GM21786 (cell line): ENCODE data around the gene PAM.

Experiments
- ATAC-seq: cut with Tn5 transposase; IDR thresholded peaks from one replicate; pipeline ENCODE4 v1.9.1; 2021; ENCODE audit not compliant: unreplicated experiment

Gene PAM

DNA sequence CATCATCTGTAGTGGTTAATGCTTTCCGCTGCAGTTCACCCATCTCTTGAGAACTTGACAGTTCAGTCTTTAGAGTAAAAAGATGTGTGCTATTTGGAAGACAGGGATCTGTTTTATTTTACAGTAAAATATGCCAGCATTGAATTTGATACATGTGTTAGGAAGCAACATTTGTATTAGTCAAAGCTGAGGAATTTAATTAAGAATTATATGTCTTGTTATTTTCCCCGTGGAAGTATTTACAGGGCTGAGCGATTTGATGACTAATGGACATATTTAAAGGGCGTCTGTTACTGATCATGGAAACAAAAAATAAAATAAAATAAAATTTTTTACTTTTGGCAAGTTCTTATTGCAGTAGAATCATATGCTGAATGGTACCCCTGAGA is 101.3 kb downstream of the PAM start:
- ATAC-seq, result no peak

GRCh38 chr5:102857076-102857818 is 102.1 kb downstream of the PAM start:
- no peak for ATAC-seq

DNA sequence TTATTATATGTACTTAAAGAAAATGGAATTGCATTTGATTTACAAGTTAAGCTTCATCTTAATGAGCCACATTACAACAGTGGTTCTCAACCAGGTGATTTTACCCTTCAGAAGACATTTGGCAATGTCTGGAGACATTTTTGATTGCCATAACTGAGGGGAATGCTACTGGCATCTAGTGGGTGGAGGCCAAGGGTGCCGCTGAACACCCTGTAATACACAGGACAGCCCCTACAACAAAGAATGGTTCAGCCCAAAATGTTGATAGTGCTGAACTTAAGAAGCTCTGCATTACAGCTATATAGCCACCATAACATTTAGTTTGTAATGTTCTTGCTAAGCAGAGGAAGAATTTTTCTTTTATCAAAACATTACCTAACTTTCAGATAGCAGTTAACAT is 103.1 kb downstream of the PAM start:
- no peak for ATAC-seq

DNA sequence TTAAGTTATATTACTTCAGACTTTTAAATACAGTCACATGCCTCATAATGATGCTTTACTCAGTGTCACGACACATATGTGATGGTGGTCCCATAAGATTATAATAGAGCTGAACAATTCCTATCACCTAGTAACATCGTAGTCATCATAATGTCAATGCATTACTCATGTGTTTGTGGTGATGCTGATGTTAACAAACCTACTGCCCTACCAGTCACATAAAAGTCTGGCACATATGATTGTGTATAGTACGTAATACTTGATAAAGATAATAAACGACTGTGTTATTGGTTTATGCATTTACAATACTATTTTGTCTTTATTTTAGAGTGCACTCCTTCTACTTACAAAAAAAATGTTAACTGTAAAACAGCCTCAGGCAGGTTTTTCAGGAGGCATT is 103.7 kb downstream of the PAM start:
- no peak for ATAC-seq

- no peak for ATAC-seq
These were observed 104.9 kb downstream of the PAM start for GRCh38 chr5:102860035-102860434.

DNA sequence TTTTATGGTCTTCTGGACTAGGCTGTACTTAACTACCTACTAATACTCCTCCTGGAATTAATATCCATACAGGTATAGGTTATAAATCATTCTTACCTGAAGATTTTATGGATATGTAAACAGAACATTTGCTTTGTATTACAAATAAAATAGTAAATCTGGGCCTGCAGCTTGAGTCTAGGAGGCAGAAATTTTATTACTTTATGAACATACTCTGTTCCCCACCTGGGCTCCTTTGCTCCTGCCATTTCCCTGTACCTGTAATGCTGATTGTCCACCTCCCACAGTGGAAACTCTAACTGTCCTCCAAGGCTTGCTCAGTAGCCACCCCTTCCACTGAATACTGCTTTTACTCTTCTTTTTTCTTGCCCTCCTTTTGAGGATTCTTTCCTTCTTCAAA is 108.0 kb downstream of the PAM start:
- no peak for ATAC-seq

- ATAC-seq, result no peak
These were observed 108.9 kb downstream of the PAM start for GRCh38 chr5:102863764-102864560.

- ATAC-seq, result no peak
These were observed 110.0 kb downstream of the PAM start for GRCh38 chr5:102865171-102865509.

- peak; percentile 70 for ATAC-seq
These were observed 110.6 kb downstream of the PAM start for GRCh38 chr5:102865510-102866236.

DNA sequence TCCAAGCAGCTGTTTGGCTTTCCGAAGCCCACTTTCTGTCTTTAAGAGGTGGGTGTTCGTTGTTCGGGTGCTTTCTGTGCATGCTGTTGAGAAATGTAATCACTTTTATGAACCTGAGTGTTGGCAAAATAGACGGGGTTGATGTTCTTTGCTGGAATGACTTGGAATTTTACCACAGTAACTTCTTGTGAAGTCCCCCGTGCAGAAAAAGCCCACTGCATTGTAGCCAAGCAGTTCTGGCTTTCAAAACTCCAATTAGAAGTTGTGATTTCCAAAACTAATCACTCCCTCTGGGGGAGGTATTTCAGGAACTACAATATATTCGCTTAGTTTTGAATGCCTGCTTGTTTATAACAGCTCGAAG is 111.1 kb downstream of the PAM start:
- no peak for ATAC-seq

- ATAC-seq, result peak; percentile 29
These were observed 113.0 kb downstream of the PAM start for GRCh38 chr5:102867992-102868662.

- ATAC-seq, result no peak
These were observed 114.1 kb downstream of the PAM start for GRCh38 chr5:102869230-102869629.

DNA sequence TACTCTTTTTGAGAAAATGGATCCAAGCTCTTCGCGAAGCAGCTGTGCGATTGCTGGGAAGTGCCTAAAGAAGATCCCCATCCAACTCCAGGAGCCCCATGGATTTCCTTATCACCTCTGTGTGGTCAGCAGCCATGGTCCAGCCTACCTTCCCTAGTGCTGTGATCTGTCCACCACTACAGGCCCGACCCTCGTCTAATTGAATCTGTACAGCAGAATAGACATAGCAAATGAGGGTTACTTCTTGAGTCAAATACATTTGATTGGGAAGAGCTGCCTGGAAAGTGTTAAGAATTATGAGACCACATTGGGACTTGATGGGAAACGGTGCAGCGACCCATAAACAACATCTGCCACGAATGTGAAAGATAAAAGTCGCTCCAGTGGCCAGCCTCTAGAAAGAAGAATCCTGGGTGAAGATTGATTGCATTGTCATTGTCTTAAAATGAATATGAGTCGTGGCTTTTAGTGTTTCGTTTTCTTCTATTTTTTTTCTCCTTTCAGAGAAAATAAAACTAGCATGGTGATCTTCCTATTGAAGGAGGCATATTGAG is 118.4 kb downstream of the PAM start:
- ATAC-seq, result no peak

- no peak for ATAC-seq
These were observed 118.9 kb downstream of the PAM start for GRCh38 chr5:102874054-102874453.

GRCh38 chr5:102875721-102876123 is 120.6 kb downstream of the PAM start:
- no peak for ATAC-seq

- no peak for ATAC-seq
These were observed 121.5 kb downstream of the PAM start for GRCh38 chr5:102876610-102877009.

- ATAC-seq, result no peak
These were observed 124.6 kb downstream of the PAM start for GRCh38 chr5:102879741-102880140.

DNA sequence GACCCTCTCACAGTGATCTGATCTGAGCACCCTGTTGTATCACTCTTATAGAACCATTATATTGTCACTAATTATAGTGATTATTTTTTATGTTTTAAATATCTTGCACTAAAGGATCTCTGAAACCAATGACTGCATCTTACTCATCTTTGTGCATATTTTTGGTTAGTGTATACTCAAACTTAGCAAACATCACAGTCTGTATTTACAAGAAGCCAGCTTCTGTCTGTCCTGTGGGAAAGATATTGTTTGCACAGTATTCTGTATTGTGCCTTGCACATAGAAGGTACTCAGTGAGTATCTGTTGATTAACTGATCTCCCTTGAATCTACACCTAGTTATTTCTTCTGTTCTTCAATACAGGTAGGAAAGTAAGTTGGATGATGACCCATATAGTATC is 131.5 kb downstream of the PAM start:
- no peak for ATAC-seq

- ATAC-seq, result no peak
These were observed 133.4 kb downstream of the PAM start for GRCh38 chr5:102888483-102888882.

GRCh38 chr5:102889033-102889432 is 133.9 kb downstream of the PAM start:
- no peak for ATAC-seq

DNA sequence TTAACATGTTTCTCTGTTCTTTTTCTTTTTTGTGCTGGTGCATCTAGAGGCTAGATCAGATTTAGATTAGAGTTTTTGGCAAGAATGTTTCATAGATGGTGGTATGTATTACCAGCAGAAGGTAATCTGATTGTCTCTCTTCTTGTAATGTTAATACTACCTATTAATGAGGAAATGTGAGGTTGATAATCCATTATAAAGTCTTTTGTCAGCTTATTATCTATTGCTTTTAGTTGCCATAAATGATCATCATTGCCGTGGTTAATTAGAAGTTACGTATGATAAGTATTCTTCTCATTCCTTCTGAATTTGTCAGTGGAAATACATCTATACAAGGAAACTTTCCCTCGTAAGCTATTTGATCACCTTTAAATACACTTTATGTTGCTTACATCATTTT is 135.0 kb downstream of the PAM start:
- no peak for ATAC-seq
